Measurements from ENCODE around the gene ZNF518A. TPM values are rescaled to one million over a fixed set of nuclear protein-coding genes. Genes with fewer than 3 reads are reported as not detected.

Gene ZNF518A
- total and polyA plus RNA-seq, 2 donors (not counting 3 experiments of a cell fraction or from before 2014, with no cell fraction given), result 2.9 to 12.1 TPM

DNA sequence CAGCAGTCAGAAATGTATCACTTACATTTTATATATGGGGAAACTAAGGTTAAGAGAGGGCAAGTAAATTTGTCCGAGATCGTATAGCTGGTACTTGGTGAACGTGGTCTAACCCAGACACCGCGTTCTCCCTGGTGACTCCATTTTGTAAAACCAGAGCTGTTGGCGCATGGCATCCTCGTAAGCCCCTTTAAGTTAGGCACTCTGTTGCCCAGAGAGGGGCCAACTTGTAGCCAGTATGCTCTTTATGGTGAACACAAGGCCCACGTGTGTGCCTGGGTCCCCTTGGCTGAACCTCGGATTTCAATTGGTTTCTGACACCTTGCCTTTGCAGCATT, 39.7 kb upstream of the ZNF518A start:
- dilution Hi-C loops (cut with MboI; ENCODE audit: extremely low pct_ligation_motif_present, low sequenced_read_pairs) (no loop called here), intact Hi-C loops (cut with micrococcal nuclease) (loop anchor here (1.0 kb wide), 3 partner anchors 40 to 73 kb away; partner anchors contain the start of genes CCNJ and ZNF518A)
- Histone ChIP-seq H4K20me1 (replicated peaks; ENCODE audit: control insufficient read depth, extremely low read depth, insufficient read depth, low read length) (no peaks in the 10 kb centered on the region), H3K27ac (ENCODE audit: insufficient read depth, low read depth, low read length) (peak overlapping the region; percentile 84), H3K27me3 (ENCODE audit: control insufficient read depth in 2 of 2, insufficient read depth in 2 of 2, low read length in 2 of 2) (peaks cover 22 to 26% of the 10 kb centered on the region in 2 experiments), H3K9ac (replicated peaks; ENCODE audit: extremely low read depth, insufficient read depth, low read length) (peak overlapping the region; percentile 15), H3K4me1 (ENCODE audit: control insufficient read depth, extremely low read depth, insufficient read depth, low read length) (peaks cover 4% of the 10 kb centered on the region), H3K79me2 (ENCODE audit: control insufficient read depth, insufficient read depth, low read length) (no peaks in the 10 kb centered on the region), H2AFZ (ENCODE audit: low read depth, low read length) (peak overlapping the region; percentile 89), H3K4me3 (replicated peaks in 1 of 3; ENCODE audit: insufficient read depth in 1 of 3, low read depth in 1 of 3, low read length in 3 of 3) (peak overlapping the region in 2 of 3 experiments; percentile 67), H3K9me1 (replicated peaks; ENCODE audit: control insufficient read depth, extremely low read depth, insufficient read depth, low read length) (no peaks in the 10 kb centered on the region), H3K4me2 (ENCODE audit: insufficient read depth, low read length) (peak overlapping the region; percentile 86), H3K36me3 (ENCODE audit: control insufficient read depth in 2 of 2, extremely low read depth in 1 of 2, insufficient read depth in 2 of 2, low read length in 2 of 2) (no peaks in the 10 kb centered on the region), H3K9me3 (replicated peaks; ENCODE audit: control insufficient read depth, insufficient read depth, low read length) (no peaks in the 10 kb centered on the region)
- ChIA-PET POLR2A (interaction anchor here (2.1 kb wide), 1 partner anchor 40 kb away, joined by 22 read pairs; the partner anchor contains the start of gene ZNF518A), CTCF (no interaction called here)
- no TSS peak for BruUV-seq (replicated peaks)
- DNase-seq (ENCODE audit: low read depth, low spot score) (no peak), FAIRE-seq (no peak)
- no peak for TF ChIP-seq EZH2 (IDR thresholded peaks at IDR 0.05; ENCODE audit: borderline replicate concordance, low read depth, low read length, severe bottlenecking)
- TF ChIP-seq, protein P1, sequence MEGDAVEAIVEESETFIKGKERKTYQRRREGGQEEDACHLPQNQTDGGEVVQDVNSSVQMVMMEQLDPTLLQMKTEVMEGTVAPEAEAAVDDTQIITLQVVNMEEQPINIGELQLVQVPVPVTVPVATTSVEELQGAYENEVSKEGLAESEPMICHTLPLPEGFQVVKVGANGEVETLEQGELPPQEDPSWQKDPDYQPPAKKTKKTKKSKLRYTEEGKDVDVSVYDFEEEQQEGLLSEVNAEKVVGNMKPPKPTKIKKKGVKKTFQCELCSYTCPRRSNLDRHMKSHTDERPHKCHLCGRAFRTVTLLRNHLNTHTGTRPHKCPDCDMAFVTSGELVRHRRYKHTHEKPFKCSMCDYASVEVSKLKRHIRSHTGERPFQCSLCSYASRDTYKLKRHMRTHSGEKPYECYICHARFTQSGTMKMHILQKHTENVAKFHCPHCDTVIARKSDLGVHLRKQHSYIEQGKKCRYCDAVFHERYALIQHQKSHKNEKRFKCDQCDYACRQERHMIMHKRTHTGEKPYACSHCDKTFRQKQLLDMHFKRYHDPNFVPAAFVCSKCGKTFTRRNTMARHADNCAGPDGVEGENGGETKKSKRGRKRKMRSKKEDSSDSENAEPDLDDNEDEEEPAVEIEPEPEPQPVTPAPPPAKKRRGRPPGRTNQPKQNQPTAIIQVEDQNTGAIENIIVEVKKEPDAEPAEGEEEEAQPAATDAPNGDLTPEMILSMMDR (IDR thresholded peaks at IDR 0.05; ENCODE audit: extremely low read depth in 1 of 2, insufficient read depth in 1 of 2, low read depth in 1 of 2, low read length in 2 of 2), result no peak
- no peak for TF ChIP-seq POLR2A (IDR thresholded peaks at IDR 0.05; ENCODE audit: low read depth, low read length)
- no peak for TF ChIP-seq FOS (IDR thresholded peaks at IDR 0.05; ENCODE audit: borderline replicate concordance, insufficient read depth, low read length)
- no peak for TF ChIP-seq MYC (IDR thresholded peaks at IDR 0.05; ENCODE audit: low read depth, low read length)
- no peak for TF ChIP-seq JUN (IDR thresholded peaks at IDR 0.05; ENCODE audit: borderline replicate concordance, insufficient read depth, insufficient read length, low read depth)
- TF ChIP-seq, protein P2, sequence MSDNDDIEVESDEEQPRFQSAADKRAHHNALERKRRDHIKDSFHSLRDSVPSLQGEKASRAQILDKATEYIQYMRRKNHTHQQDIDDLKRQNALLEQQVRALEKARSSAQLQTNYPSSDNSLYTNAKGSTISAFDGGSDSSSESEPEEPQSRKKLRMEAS (IDR thresholded peaks at IDR 0.05; ENCODE audit: insufficient read depth, insufficient read length), result no peak
- no peak for TF ChIP-seq GATA2 (IDR thresholded peaks at IDR 0.05; ENCODE audit: insufficient read depth, insufficient read length, low read depth, low read length)
- no peak for TF ChIP-seq POLR2AphosphoS5 (IDR thresholded peaks at IDR 0.05; ENCODE audit: insufficient read depth, low read depth, low read length)

All from endothelial cell of umbilical vein (primary cell).